ENCODE measurements around the gene SHISAL1.
"Not testable (repeated sequence)": the region's sequence is repeated elsewhere in the genome, so short reads cannot be mapped to it uniquely, and the experiment has no call there.

DNA sequence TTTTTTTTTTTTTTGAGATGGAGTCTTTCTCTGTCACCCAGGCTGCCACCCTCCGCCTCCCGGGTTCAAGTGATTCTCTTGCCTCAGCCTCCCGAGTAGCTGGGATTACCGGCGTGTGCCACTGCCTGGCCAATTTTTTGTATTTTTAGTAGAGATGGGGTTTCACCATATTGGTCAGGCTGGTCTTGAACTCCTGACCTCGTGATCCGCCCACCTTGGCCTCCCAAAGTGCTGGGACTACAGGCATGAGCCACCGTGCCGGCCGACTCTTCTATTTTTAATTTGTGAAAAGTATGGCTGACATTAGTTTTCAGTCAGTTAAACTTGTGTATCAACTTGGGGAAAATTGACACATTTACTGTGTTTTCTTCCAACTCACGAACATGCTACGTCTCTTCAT lies 78.4 kb downstream of the SHISAL1 start:
- TF ChIP-seq POLR2A, CTCF, EP300 (IDR thresholded peaks at IDR 0.05): not testable (repeated sequence)

Measured in ovary (tissue), 3 donors.